Measurements from ENCODE around the gene DR1.

DNA sequence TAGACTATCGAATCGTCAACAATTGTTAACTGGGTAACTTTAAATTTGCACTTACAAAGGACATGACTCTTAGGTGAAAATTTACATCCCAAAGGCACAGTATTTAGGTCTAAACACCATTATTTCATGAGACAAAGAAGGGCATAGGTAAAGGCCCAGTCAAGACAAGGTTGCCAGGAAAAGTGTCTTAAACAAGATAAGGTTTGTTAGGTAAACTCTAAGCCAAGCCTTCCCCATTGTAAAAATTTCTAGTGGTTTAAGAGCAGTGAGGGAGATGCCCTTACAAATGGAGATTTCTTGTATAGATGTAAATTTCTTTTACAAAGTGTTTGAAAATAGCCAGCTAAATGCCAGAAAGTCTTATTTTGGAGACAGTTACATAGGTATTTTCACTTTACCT is 65.3 kb downstream of the DR1 start:
- no peak for TF ChIP-seq RAD51 (IDR thresholded peaks at IDR 0.05)
- TF ChIP-seq POLR2A (IDR thresholded peaks at IDR 0.05; ENCODE audit: low read depth, low read length), result no peak
- no peak for TF ChIP-seq ZNF24 (IDR thresholded peaks at IDR 0.05)
- TF ChIP-seq, protein P1, sequence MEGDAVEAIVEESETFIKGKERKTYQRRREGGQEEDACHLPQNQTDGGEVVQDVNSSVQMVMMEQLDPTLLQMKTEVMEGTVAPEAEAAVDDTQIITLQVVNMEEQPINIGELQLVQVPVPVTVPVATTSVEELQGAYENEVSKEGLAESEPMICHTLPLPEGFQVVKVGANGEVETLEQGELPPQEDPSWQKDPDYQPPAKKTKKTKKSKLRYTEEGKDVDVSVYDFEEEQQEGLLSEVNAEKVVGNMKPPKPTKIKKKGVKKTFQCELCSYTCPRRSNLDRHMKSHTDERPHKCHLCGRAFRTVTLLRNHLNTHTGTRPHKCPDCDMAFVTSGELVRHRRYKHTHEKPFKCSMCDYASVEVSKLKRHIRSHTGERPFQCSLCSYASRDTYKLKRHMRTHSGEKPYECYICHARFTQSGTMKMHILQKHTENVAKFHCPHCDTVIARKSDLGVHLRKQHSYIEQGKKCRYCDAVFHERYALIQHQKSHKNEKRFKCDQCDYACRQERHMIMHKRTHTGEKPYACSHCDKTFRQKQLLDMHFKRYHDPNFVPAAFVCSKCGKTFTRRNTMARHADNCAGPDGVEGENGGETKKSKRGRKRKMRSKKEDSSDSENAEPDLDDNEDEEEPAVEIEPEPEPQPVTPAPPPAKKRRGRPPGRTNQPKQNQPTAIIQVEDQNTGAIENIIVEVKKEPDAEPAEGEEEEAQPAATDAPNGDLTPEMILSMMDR (IDR thresholded peaks at IDR 0.05 in 2 of 3, conservative IDR thresholded peaks at IDR 0.05 in 1 of 3; ENCODE audit: control insufficient read depth in 2 of 3, extremely low read depth in 1 of 3, insufficient read depth in 1 of 3, low read depth in 3 of 3, low read length in 3 of 3), result no peak
- TF ChIP-seq JUNB (IDR thresholded peaks at IDR 0.05), result no peak
- TF ChIP-seq EZH2 (IDR thresholded peaks at IDR 0.05; ENCODE audit: borderline replicate concordance, control insufficient read depth, low read depth, low read length), result no peak
- no peak for TF ChIP-seq YY1 (IDR thresholded peaks at IDR 0.05; ENCODE audit: low read depth, low read length)
- TF ChIP-seq, protein P2, sequence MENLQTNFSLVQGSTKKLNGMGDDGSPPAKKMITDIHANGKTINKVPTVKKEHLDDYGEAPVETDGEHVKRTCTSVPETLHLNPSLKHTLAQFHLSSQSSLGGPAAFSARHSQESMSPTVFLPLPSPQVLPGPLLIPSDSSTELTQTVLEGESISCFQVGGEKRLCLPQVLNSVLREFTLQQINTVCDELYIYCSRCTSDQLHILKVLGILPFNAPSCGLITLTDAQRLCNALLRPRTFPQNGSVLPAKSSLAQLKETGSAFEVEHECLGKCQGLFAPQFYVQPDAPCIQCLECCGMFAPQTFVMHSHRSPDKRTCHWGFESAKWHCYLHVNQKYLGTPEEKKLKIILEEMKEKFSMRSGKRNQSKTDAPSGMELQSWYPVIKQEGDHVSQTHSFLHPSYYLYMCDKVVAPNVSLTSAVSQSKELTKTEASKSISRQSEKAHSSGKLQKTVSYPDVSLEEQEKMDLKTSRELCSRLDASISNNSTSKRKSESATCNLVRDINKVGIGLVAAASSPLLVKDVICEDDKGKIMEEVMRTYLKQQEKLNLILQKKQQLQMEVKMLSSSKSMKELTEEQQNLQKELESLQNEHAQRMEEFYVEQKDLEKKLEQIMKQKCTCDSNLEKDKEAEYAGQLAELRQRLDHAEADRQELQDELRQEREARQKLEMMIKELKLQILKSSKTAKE (IDR thresholded peaks at IDR 0.05; ENCODE audit: low read depth, poor library complexity, severe bottlenecking), result no peak
- TF ChIP-seq HDAC6 (IDR thresholded peaks at IDR 0.05; ENCODE audit: unreplicated experiment), result no peak
- TF ChIP-seq SUZ12 (IDR thresholded peaks at IDR 0.05; ENCODE audit: unreplicated experiment), result no peak
- no peak for TF ChIP-seq JUND (IDR thresholded peaks at IDR 0.05; ENCODE audit: low read depth, low read length)
- TF ChIP-seq CREB1 (IDR thresholded peaks at IDR 0.05; ENCODE audit: low read depth), result no peak
- no peak for TF ChIP-seq SRF (IDR thresholded peaks at IDR 0.05; ENCODE audit: low read depth in 2 of 2, low read length in 2 of 2)

Measured in GM12878 (cell line).